Stimulated activated CD4-positive, alpha-beta T cell treated with anti-CD3 and anti-CD28 coated beads, Interleukin-4, amount 100 ng/mL, for 48 hours (primary cell): Measurements from ENCODE around the gene DNAAF1.

Experiments
- DNase-seq, 2 donors: peaks; one replicate each; pipeline ENCODE4 v3.0.0-alpha.2; 2020; ENCODE audit warnings: low read depth in 2 of 2

DNAAF1 gene

GRCh38 chr16:84124257-84125073, 20.6 kb upstream of the DNAAF1 start:
- no peak for DNase-seq

GRCh38 chr16:84131117-84131516, 14.0 kb upstream of the DNAAF1 start:
- no peak for DNase-seq

GRCh38 chr16:84132527-84133285, 12.4 kb upstream of the DNAAF1 start:
- no peak for DNase-seq

GRCh38 chr16:84136331-84137125, 8.6 kb upstream of the DNAAF1 start:
- no peak for DNase-seq

- DNase-seq = no peak
Observed at GRCh38 chr16:84137287-84137686, 7.8 kb upstream of the DNAAF1 start.

GRCh38 chr16:84137769-84138357, 7.2 kb upstream of the DNAAF1 start:
- DNase-seq = no peak

GRCh38 chr16:84138500-84138823, 6.6 kb upstream of the DNAAF1 start:
- no peak for DNase-seq

- DNase-seq = no peak
Observed at GRCh38 chr16:84138824-84139627, 6.1 kb upstream of the DNAAF1 start.

- DNase-seq = no peak
Observed at GRCh38 chr16:84139628-84140258, 5.4 kb upstream of the DNAAF1 start.

GRCh38 chr16:84141143-84141670, 3.9 kb upstream of the DNAAF1 start:
- DNase-seq = no peak

GRCh38 chr16:84143081-84143480, 2.0 kb upstream of the DNAAF1 start:
- no peak for DNase-seq

- no peak for DNase-seq
Observed at GRCh38 chr16:84143784-84144199, 1.3 kb upstream of the DNAAF1 start.

GRCh38 chr16:84144209-84144858, 774 bp upstream of the DNAAF1 start:
- peak; percentile 12 to 41 for DNase-seq

GRCh38 chr16:84150926-84151325, 5.8 kb downstream of the DNAAF1 start:
- DNase-seq = no peak

- no peak for DNase-seq
Observed at GRCh38 chr16:84153660-84154214, 8.6 kb downstream of the DNAAF1 start.

GRCh38 chr16:84155226-84155625, 10.1 kb downstream of the DNAAF1 start:
- no peak for DNase-seq

- DNase-seq = no peak
Observed at GRCh38 chr16:84155771-84156170, 10.7 kb downstream of the DNAAF1 start.

- no peak for DNase-seq
Observed at GRCh38 chr16:84156342-84156784, 11.3 kb downstream of the DNAAF1 start.

GRCh38 chr16:84159007-84159406, 13.9 kb downstream of the DNAAF1 start:
- DNase-seq = no peak

GRCh38 chr16:84159800-84160199, 14.7 kb downstream of the DNAAF1 start:
- no peak for DNase-seq
